Measurements from ENCODE around the gene CGB3. TPM values are rescaled to one million over a fixed set of nuclear protein-coding genes. Genes with fewer than 3 reads are reported as not detected.
"Not testable (repeated sequence)": the region's sequence is repeated elsewhere in the genome, so short reads cannot be mapped to it uniquely, and the experiment has no call there.

CGB3 gene
- polyA plus RNA-seq, 3 donors = not detected

DNA sequence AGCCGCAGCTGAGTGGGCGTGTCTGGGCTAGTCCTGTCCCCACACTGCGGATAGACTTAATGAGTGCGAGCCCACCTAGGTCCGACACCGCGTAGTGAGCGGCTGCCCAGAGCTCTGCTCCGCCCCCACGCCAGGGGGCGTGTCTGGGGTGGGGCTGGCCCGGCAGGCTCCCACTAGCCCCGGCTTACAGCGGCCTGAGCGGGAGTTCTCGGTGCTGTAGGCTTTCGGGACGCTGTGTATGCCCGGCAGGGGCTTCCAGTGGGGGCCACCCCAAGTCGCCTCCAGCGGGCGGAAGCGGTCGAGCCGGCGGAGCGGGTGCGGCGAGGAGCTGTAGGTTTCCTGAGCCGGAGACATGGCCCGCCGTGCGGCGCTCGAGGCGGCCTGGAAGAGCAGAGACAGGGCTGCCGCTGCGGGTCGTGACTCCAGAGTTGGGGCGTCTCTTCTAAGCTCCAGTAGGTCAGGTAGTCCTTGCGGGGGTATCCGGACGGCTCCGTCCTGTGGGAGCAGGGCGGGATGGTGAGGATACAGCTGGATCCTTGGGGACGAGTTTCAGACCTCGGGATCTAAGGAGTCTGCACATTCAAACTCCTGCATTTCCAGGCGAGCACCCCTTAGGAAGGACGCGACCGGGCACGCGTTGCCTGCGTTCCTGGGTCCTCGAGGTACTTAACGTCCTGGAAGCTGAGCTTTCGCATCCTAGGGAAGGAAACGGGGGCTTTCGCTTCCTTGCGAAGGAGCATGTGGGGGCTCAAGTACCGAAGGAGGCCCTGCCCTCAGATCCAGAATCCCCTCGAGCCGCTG lies 32.2 kb upstream of the CGB3 start:
- Mint-ChIP-seq H3K9me3 (peaks cover 2 to 30% (median 22%) of the 10 kb centered on the region in 7 donors), H3K36me3 (peaks cover 4 to 8% of the 10 kb centered on the region in 2 donors), H3K4me3 (peak overlapping the region; percentile 82 to 89), H3K4me1 (peaks cover 28% of the 10 kb centered on the region), H3K27me3 (ENCODE audit: low read depth in 3 of 3) (peaks cover 63 to 76% (median 64%) of the 10 kb centered on the region in 3 donors), H3K27ac (peak overlapping the region in 2 of 7 donors; percentile 7 to 36)
- Histone ChIP-seq H3K4me1 (ENCODE audit: control insufficient read depth in 1 of 2, insufficient read depth in 2 of 2, low read length in 2 of 2) (peaks cover 23 to 24% of the 10 kb centered on the region in 2 donors), H3K36me3 (replicated peaks in 1 of 2; ENCODE audit: control insufficient read depth in 1 of 2, insufficient read depth in 2 of 2, low read length in 2 of 2) (no peaks in the 10 kb centered on the region), H3K4me2 (replicated peaks; ENCODE audit: extremely low read depth, low read length, poor library complexity, severe bottlenecking) (peak overlapping the region; percentile 76), H3K27me3 (ENCODE audit: control insufficient read depth in 2 of 2, insufficient read depth in 2 of 2, low read length in 2 of 2) (peaks cover 23 to 59% of the 10 kb centered on the region in 2 donors), H3K27ac (ENCODE audit: low read depth in 1 of 2, low read length in 2 of 2) (no peak overlapping the region), H2AFZ (ENCODE audit: insufficient read depth, low read depth, low read length, poor library complexity, severe bottlenecking) (peak overlapping the region; percentile 79), H3K9ac (ENCODE audit: insufficient read depth, low read length, poor library complexity, severe bottlenecking) (peak overlapping the region; percentile 11), H4K20me1 (ENCODE audit: insufficient read depth, low read length) (no peaks in the 10 kb centered on the region), H3K9me3 (replicated peaks in 1 of 2; ENCODE audit: control insufficient read depth in 1 of 2, insufficient read depth in 1 of 2, low read length in 2 of 2) (peaks cover 0 to 9% of the 10 kb centered on the region in 2 donors), H3K79me2 (ENCODE audit: insufficient read depth, low read length) (no peaks in the 10 kb centered on the region), H3K4me3 (replicated peaks in 1 of 3; ENCODE audit: low read depth in 2 of 3, low read length in 3 of 3) (peak overlapping the region; percentile 39 to 72 (median 43))
- DNase-seq = peak; percentile 21 to 32 (median 26)
- TF ChIP-seq, protein P1, sequence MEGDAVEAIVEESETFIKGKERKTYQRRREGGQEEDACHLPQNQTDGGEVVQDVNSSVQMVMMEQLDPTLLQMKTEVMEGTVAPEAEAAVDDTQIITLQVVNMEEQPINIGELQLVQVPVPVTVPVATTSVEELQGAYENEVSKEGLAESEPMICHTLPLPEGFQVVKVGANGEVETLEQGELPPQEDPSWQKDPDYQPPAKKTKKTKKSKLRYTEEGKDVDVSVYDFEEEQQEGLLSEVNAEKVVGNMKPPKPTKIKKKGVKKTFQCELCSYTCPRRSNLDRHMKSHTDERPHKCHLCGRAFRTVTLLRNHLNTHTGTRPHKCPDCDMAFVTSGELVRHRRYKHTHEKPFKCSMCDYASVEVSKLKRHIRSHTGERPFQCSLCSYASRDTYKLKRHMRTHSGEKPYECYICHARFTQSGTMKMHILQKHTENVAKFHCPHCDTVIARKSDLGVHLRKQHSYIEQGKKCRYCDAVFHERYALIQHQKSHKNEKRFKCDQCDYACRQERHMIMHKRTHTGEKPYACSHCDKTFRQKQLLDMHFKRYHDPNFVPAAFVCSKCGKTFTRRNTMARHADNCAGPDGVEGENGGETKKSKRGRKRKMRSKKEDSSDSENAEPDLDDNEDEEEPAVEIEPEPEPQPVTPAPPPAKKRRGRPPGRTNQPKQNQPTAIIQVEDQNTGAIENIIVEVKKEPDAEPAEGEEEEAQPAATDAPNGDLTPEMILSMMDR (IDR thresholded peaks at IDR 0.05) = peak; percentile 13
- intact Hi-C loops (cut with micrococcal nuclease) = no loop called here
- under 1% methylated on average over 58 of the region's 63 CpGs for WGBS (ENCODE audit: insufficient coverage)

DNA sequence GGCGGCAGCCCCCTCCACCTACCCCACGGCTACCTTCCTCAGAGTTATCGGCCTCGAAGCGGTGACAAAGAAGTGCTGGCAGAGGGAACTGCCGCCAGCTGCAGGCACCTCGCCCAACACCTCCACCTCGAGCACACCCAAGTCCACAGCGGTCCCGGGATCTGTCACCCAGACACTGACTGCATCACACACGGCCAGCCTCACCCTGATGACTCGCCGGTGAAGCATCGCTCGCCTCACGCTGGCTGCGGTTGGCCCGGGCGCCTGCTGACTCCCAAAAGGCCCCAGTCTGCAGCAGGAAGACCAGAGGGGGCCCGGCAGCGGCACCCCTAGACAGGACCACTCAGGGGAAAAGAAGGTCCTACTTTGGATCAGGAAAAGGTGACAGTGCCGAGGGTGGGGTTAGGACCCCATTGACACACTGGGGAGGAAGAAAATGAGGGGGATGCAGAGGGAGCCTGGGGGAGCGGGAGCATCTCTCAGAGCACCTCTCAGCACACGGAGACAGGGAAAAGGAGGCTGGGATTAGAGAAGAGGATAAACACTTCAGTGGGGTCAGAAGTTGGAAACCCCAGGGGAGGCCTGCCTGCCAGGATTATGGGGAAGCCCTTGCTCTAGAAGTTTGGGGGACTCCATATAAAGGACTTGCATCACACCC lies 26.4 kb upstream of the CGB3 start:
- H3K27me3 ChIP-seq (ENCODE audit: control insufficient read depth in 2 of 2, insufficient read depth in 2 of 2, low read length in 2 of 2); intact Hi-C loops (cut with micrococcal nuclease); H3K4me1 Mint-ChIP-seq; H3K27ac Mint-ChIP-seq; H3K9ac ChIP-seq (ENCODE audit: insufficient read depth, low read length, poor library complexity, severe bottlenecking); H3K27ac ChIP-seq (ENCODE audit: low read depth in 1 of 2, low read length in 2 of 2); H3K36me3 ChIP-seq (replicated peaks in 1 of 2; ENCODE audit: control insufficient read depth in 1 of 2, insufficient read depth in 2 of 2, low read length in 2 of 2); DNase-seq; H4K20me1 ChIP-seq (ENCODE audit: insufficient read depth, low read length); H3K9me3 Mint-ChIP-seq; H3K4me3 ChIP-seq (replicated peaks in 1 of 3; ENCODE audit: low read depth in 2 of 3, low read length in 3 of 3); H2AFZ ChIP-seq (ENCODE audit: insufficient read depth, low read depth, low read length, poor library complexity, severe bottlenecking); H3K4me1 ChIP-seq (ENCODE audit: control insufficient read depth in 1 of 2, insufficient read depth in 2 of 2, low read length in 2 of 2); H3K4me2 ChIP-seq (replicated peaks; ENCODE audit: extremely low read depth, low read length, poor library complexity, severe bottlenecking); H3K9me3 ChIP-seq (replicated peaks in 1 of 2; ENCODE audit: control insufficient read depth in 1 of 2, insufficient read depth in 1 of 2, low read length in 2 of 2); H3K79me2 ChIP-seq (ENCODE audit: insufficient read depth, low read length); H3K4me3 Mint-ChIP-seq; H3K36me3 Mint-ChIP-seq: not testable (repeated sequence)
- 89% methylated on average over 22 of the region's 24 CpGs for WGBS (ENCODE audit: insufficient coverage)
- H3K27me3 Mint-ChIP-seq (ENCODE audit: low read depth in 3 of 3) = peaks cover 11 to 28% (median 12%) of the 10 kb centered on the region in 3 donors

DNA sequence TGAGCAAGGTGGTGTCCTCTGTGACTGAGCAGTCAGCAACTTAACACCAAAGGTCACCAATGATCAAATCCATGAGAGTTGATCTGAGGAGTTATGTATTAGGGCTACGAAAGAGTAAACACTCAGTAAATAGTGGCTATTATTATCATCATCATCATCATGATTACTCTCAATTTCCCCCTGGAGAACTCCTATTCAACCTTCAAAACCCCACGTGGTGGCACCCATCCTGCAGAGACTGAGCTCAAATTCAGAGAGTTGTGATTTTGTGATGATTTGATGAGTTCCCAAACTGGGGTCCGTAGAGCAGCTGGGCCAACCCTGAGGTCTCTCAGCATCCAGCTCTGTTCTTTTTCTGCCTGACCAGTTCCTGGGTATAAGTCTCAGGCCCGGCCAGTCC lies 25.7 kb upstream of the CGB3 start:
- H4K20me1 ChIP-seq (ENCODE audit: insufficient read depth, low read length); H3K4me3 Mint-ChIP-seq; H3K27ac Mint-ChIP-seq; H3K9me3 Mint-ChIP-seq; H3K9me3 ChIP-seq (replicated peaks in 1 of 2; ENCODE audit: control insufficient read depth in 1 of 2, insufficient read depth in 1 of 2, low read length in 2 of 2); H3K27ac ChIP-seq (ENCODE audit: low read depth in 1 of 2, low read length in 2 of 2); H3K79me2 ChIP-seq (ENCODE audit: insufficient read depth, low read length); DNase-seq; H3K4me1 ChIP-seq (ENCODE audit: control insufficient read depth in 1 of 2, insufficient read depth in 2 of 2, low read length in 2 of 2); H3K4me3 ChIP-seq (replicated peaks in 1 of 3; ENCODE audit: low read depth in 2 of 3, low read length in 3 of 3); H3K9ac ChIP-seq (ENCODE audit: insufficient read depth, low read length, poor library complexity, severe bottlenecking); H3K36me3 Mint-ChIP-seq; H2AFZ ChIP-seq (ENCODE audit: insufficient read depth, low read depth, low read length, poor library complexity, severe bottlenecking); H3K4me2 ChIP-seq (replicated peaks; ENCODE audit: extremely low read depth, low read length, poor library complexity, severe bottlenecking); H3K27me3 ChIP-seq (ENCODE audit: control insufficient read depth in 2 of 2, insufficient read depth in 2 of 2, low read length in 2 of 2); H3K4me1 Mint-ChIP-seq; intact Hi-C loops (cut with micrococcal nuclease); H3K36me3 ChIP-seq (replicated peaks in 1 of 2; ENCODE audit: control insufficient read depth in 1 of 2, insufficient read depth in 2 of 2, low read length in 2 of 2): not testable (repeated sequence)
- peaks cover 5 to 21% (median 6%) of the 10 kb centered on the region in 3 donors for H3K27me3 Mint-ChIP-seq (ENCODE audit: low read depth in 3 of 3)
- WGBS (ENCODE audit: insufficient coverage) = no CpG with 5 or more reads among the region's 4 CpGs
